ENCODE data around the gene ZNF319.

The ZNF319 gene

DNA sequence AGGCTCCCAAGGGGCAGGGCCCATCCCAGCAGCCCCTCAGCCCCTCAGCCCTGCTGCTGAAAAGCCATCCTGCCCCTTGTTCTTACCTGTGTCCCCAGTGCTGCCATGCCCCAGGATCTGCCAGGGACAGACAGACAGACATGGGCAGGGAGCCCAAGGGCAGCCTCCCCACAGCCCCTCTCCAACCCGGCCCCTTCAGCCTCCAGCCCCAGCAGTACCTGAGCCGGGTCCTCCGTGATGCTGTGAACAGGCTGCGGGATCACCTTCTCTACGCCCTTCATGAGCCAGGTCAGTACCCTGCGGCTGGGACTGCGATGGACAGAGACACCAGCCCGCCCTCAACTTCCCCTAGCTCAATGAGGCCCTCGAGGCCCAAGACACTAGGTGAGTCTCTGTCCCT, 37.7 kb downstream of the ZNF319 start:
- H3K4me1 ChIP-seq (ENCODE audit: control insufficient read depth in 1 of 2, insufficient read depth in 1 of 2, low read depth in 1 of 2, low read length in 1 of 2): no peaks in the 10 kb centered on the region
- H3K9me3 ChIP-seq: no peaks in the 10 kb centered on the region
- no peak overlapping the region for H3K4me3 ChIP-seq (ENCODE audit: low read depth in 1 of 2, low read length in 1 of 2)
- no peaks in the 10 kb centered on the region for H3K27me3 ChIP-seq
- H3K27ac ChIP-seq: no peak overlapping the region
- H3K36me3 ChIP-seq: no peaks in the 10 kb centered on the region
- no peak for TF ChIP-seq CTCF (IDR thresholded peaks at IDR 0.05)

DNA sequence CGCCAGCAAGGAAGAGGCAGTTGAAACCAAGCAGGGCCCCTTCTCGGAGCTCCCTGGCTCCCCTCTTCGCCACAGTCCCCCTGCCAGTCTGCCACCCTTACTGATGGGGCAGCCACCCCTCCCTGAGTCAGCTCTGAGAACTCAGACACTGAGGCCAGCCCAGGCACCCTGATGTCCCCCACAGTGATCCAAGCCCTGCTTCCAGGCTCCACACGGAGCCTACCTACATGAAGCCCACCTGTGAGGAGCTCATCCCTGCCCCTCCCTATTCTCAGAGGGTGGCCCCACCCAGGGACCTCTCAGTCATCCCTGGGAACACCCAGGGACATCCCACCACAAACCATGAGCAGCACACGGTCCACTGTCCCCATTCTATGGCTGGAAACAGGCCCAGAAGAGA, 38.4 kb downstream of the ZNF319 start:
- Histone ChIP-seq H3K4me1 (ENCODE audit: control insufficient read depth in 1 of 2, insufficient read depth in 1 of 2, low read depth in 1 of 2, low read length in 1 of 2) (no peaks in the 10 kb centered on the region), H3K27ac (no peak overlapping the region), H3K27me3 (no peaks in the 10 kb centered on the region), H3K4me3 (ENCODE audit: low read depth in 1 of 2, low read length in 1 of 2) (no peak overlapping the region), H3K9me3 (no peaks in the 10 kb centered on the region), H3K36me3 (no peaks in the 10 kb centered on the region)
- TF ChIP-seq CTCF (IDR thresholded peaks at IDR 0.05): no peak

DNA sequence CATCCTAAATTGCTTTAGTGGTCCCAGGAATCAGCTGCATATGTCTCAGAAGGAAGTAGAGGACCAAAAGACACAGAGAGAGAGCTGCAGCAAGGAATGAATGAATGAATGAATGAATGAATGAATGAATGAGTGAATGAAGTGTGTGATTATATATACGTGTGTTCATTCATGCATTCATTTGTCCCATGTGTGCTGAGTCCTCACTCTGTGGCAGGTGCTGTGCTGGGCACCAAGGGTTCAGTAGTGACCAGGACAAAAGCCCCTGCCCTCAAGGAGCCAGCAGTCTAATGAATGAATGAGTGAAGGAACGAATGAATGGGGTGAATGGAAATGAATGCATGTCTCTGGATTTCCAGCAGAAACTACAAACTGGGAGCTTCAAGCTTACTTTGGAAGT, 38.9 kb downstream of the ZNF319 start:
- Histone ChIP-seq H3K27ac (no peak overlapping the region), H3K4me3 (ENCODE audit: low read depth in 1 of 2, low read length in 1 of 2) (no peak overlapping the region), H3K27me3 (no peaks in the 10 kb centered on the region), H3K9me3 (no peaks in the 10 kb centered on the region), H3K36me3 (no peaks in the 10 kb centered on the region), H3K4me1 (ENCODE audit: control insufficient read depth in 1 of 2, insufficient read depth in 1 of 2, low read depth in 1 of 2, low read length in 1 of 2) (no peaks in the 10 kb centered on the region)
- TF ChIP-seq CTCF (IDR thresholded peaks at IDR 0.05): no peak

GRCh38 chr16:57960826-57961472, 39.5 kb downstream of the ZNF319 start:
- TF ChIP-seq CTCF (IDR thresholded peaks at IDR 0.05): no peak
- no peaks in the 10 kb centered on the region for H3K4me1 ChIP-seq (ENCODE audit: control insufficient read depth in 1 of 2, insufficient read depth in 1 of 2, low read depth in 1 of 2, low read length in 1 of 2)
- H3K4me3 ChIP-seq (ENCODE audit: low read depth in 1 of 2, low read length in 1 of 2): no peak overlapping the region
- H3K27ac ChIP-seq: no peak overlapping the region
- no peaks in the 10 kb centered on the region for H3K27me3 ChIP-seq
- H3K36me3 ChIP-seq: no peaks in the 10 kb centered on the region
- H3K9me3 ChIP-seq: no peaks in the 10 kb centered on the region

GRCh38 chr16:57960310-57960709, 40.2 kb downstream of the ZNF319 start:
- no peaks in the 10 kb centered on the region for H3K27me3 ChIP-seq
- no peak overlapping the region for H3K27ac ChIP-seq
- H3K36me3 ChIP-seq: no peaks in the 10 kb centered on the region
- no peaks in the 10 kb centered on the region for H3K9me3 ChIP-seq
- H3K4me3 ChIP-seq (ENCODE audit: low read depth in 1 of 2, low read length in 1 of 2): no peak overlapping the region
- no peak for TF ChIP-seq CTCF (IDR thresholded peaks at IDR 0.05)
- H3K4me1 ChIP-seq (ENCODE audit: control insufficient read depth in 1 of 2, insufficient read depth in 1 of 2, low read depth in 1 of 2, low read length in 1 of 2): no peaks in the 10 kb centered on the region

DNA sequence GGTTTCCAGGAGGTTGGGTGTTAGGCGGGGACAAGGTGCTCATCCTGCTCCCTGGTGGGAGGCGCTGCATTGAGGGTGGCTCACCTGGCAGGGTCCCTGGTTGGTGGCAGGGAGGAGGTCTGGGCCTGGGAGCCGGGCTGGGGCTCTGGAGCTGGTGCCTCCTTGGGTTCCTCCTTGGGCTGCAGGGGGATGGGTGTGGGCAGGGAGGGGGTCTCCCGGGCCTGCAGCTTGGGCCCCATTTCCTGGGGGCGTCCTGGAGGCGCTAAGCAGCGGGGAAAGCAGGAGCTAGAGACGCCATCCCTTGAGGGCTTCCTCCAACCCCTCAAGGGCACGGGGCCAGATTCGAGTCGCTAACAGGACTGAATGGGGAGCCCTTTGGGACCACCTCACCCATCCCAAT, 40.7 kb downstream of the ZNF319 start:
- Histone ChIP-seq H3K27me3 (no peaks in the 10 kb centered on the region), H3K27ac (no peak overlapping the region), H3K9me3 (no peaks in the 10 kb centered on the region), H3K4me1 (ENCODE audit: control insufficient read depth in 1 of 2, insufficient read depth in 1 of 2, low read depth in 1 of 2, low read length in 1 of 2) (no peaks in the 10 kb centered on the region), H3K4me3 (ENCODE audit: low read depth in 1 of 2, low read length in 1 of 2) (no peak overlapping the region), H3K36me3 (no peaks in the 10 kb centered on the region)
- TF ChIP-seq CTCF (IDR thresholded peaks at IDR 0.05): no peak
